ENCODE results near the gene CD82.
"Not testable (repeated sequence)": the region's sequence is repeated elsewhere in the genome, so short reads cannot be mapped to it uniquely, and the experiment has no call there.

DNA sequence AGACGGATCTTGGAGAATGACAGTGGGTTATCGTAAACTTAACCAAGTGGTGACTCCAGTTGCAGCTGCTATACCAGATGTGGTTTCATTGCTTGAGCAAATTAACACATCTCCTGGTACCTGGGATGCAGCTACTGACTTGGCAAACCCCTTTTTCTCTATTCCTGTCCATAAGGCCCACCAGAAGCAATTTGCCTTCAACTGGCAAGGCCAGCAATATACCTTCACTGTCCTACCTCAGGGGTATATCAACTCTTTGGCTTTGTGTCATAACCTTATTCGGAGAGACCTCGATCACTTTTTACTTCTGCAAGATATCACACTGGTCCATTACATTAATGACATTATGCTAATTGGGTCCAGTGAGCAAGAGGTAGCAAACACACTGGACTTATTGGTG, 18.5 kb upstream of the CD82 start:
- TF ChIP-seq, protein P1, sequence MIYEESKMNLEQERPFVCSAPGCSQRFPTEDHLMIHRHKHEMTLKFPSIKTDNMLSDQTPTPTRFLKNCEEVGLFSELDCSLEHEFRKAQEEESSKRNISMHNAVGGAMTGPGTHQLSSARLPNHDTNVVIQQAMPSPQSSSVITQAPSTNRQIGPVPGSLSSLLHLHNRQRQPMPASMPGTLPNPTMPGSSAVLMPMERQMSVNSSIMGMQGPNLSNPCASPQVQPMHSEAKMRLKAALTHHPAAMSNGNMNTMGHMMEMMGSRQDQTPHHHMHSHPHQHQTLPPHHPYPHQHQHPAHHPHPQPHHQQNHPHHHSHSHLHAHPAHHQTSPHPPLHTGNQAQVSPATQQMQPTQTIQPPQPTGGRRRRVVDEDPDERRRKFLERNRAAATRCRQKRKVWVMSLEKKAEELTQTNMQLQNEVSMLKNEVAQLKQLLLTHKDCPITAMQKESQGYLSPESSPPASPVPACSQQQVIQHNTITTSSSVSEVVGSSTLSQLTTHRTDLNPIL (CRISPR knock-in tag; IDR thresholded peaks at IDR 0.05; ENCODE audit: low read depth), result not testable (repeated sequence)
- not testable (repeated sequence) for TF ChIP-seq RARB (CRISPR knock-in tag; IDR thresholded peaks at IDR 0.05); POU6F1 (CRISPR knock-in tag; IDR thresholded peaks at IDR 0.05; ENCODE audit: borderline replicate concordance, low read depth); ZNF565 (CRISPR knock-in tag; conservative IDR thresholded peaks at IDR 0.05; ENCODE audit: low read depth); BACH2 (CRISPR knock-in tag; IDR thresholded peaks at IDR 0.05; ENCODE audit: borderline replicate concordance); PPARA (CRISPR knock-in tag; IDR thresholded peaks at IDR 0.05; ENCODE audit: borderline replicate concordance)
- TF ChIP-seq, protein P2, sequence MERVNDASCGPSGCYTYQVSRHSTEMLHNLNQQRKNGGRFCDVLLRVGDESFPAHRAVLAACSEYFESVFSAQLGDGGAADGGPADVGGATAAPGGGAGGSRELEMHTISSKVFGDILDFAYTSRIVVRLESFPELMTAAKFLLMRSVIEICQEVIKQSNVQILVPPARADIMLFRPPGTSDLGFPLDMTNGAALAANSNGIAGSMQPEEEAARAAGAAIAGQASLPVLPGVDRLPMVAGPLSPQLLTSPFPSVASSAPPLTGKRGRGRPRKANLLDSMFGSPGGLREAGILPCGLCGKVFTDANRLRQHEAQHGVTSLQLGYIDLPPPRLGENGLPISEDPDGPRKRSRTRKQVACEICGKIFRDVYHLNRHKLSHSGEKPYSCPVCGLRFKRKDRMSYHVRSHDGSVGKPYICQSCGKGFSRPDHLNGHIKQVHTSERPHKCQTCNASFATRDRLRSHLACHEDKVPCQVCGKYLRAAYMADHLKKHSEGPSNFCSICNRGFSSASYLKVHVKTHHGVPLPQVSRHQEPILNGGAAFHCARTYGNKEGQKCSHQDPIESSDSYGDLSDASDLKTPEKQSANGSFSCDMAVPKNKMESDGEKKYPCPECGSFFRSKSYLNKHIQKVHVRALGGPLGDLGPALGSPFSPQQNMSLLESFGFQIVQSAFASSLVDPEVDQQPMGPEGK (CRISPR knock-in tag; IDR thresholded peaks at IDR 0.05; ENCODE audit: borderline replicate concordance), result not testable (repeated sequence)

Data from SK-N-SH treated with all-trans-retinoic acid at 6 μM for 48 hours (cell line).